Activated naive CD4-positive, alpha-beta T cell treated with anti-CD3 and anti-CD28 coated beads, Interleukin-2, amount 50 U/mL, for 16 hours (primary cell): ENCODE results near the gene SMC3.

ENCODE experiments used
- DNase-seq: peaks from one replicate; pipeline ENCODE4 v3.0.0-alpha.2; 2020

The SMC3 gene

GRCh38 chr10:110648692-110649346, 81.3 kb downstream of the SMC3 start:
- DNase-seq, result no peak

DNA sequence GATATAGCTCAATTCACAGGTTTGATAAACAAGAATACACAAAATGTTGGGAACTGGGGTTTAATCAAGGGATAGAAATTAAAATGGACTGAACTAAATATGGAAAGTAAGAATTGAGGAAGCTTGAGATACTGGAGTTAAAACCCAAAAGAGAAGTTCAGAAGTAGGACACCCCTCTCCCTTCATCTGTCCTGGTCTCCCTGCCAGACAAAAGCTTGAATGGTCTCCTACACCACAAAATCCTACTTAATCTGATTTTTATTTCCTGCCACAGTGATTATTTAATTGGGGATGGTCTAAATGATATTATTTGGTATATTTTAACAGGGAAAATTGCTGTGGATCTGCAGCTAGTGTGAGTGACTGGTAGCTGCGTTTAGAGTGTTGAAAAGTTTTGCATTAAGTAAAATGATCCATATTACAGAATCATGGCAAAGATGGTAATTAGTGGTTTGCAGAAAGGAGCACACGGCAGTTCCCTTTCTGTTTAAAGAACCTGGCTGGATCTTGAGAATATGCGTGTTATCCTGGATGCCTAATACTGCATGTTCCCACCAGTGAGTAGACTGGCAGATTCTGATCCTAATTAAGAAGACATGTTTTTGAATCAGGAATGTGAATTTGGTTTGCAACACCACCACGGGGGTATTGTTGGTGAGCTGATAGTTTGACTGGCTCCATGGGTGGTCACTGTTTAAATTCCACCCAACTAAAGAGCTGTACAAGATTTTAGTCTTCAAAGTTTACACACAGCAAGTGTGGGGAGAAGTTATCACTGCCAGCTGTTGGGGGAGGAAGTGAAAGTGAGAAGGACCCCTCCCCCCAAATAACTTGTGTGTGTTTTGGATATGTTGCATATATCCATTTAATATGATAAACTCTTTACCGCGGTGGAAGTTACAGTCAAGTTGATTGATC, 82.1 kb downstream of the SMC3 start:
- DNase-seq, result no peak

GRCh38 chr10:110650265-110650668, 82.8 kb downstream of the SMC3 start:
- no peak for DNase-seq

DNA sequence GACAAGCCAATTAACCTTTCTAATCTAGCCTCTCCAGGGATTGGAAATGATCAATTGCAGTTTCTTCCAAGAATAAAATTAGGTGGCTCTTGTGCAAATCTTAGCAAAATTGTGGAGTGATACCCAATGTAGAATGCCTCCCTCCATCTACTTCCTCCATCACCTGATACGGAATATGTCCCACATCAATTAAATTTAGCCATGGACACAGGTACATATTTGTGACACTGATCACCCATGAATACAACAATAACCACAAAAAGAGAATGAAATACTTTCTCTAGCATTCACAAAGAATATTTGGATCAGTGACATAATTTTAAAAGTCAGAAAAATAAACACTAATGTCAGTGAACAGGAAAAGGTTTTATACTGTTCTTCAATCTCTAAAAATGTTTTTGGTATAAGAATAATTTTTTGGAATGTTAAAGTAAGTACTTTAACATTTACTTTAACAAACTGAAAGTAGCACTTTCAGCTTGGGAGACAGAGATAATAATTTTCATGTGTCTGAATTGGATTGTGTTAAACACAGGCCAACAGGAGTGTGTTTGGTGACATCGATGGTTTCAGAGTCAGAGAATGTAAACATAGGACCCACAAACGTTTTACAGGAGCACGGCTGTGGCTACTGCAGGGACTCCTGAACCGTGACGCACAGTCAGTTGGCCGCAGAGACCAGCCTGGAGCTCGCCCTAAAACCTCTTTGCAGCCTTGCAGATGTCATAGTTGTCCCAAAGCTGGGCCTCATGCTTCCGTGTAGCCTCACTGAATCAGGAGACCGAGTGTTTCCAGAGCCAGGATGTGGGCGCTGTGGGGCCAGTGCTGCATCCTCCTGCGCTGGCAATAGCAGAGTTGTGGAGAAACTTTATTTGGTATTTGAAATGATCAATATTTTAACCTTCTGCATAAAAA, 83.8 kb downstream of the SMC3 start:
- no peak for DNase-seq

- DNase-seq, result no peak
Measured at GRCh38 chr10:110652475-110653118, 85.1 kb downstream of the SMC3 start.
